HG02970 (cell line): ENCODE measurements around the gene CACNA1F.

ENCODE experiments used
- ATAC-seq: cut with Tn5 transposase; IDR thresholded peaks from one replicate; pipeline ENCODE4 v1.9.1; 2021; ENCODE audit warnings: mild to moderate bottlenecking, moderate library complexity, moderate number of reproducible peaks; ENCODE audit not compliant: unreplicated experiment, low FRiP score

The CACNA1F gene

DNA sequence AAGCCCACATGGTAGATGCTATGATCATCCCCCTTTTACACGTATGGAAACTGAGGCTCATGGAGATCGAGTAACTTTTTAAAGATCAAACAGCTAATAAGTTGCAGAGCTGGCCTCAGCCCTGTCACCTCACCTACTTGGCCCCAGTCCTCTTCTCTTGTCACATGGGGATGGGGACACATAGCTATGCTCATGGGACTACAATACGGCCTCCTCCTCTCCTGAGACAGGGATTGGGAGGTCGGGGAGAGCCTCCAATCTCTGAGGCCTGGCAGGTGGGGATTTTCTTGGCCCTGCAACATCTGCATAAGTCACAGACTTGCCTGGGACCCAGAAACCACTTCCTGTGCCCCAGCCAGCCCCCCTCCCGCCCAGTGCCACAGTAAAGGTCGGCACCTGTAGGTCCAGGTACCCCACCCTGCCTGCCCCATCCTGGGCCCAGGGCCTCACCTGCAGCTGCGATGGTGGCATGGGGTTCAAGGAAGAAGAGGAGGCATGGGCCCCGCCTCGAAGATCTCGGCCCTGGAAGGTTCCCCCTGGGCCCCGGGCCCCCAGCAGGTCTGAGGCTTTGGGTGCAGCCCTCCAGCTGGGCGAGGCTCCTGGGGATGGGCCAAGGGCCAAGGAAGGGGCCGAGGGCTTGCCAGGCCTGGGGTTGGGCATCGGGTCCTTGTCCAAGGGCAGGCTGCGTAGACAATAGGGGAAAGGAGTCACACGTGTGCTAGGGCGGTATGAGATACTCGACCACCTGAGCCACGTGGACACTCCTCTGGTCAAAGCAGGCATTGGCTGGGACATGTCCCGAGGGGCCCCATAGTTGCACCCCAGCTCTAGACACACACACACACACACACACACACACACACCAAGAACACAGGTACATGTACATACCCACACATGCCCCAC lies 25.0 kb upstream of the CACNA1F start:
- no peak for ATAC-seq

DNA sequence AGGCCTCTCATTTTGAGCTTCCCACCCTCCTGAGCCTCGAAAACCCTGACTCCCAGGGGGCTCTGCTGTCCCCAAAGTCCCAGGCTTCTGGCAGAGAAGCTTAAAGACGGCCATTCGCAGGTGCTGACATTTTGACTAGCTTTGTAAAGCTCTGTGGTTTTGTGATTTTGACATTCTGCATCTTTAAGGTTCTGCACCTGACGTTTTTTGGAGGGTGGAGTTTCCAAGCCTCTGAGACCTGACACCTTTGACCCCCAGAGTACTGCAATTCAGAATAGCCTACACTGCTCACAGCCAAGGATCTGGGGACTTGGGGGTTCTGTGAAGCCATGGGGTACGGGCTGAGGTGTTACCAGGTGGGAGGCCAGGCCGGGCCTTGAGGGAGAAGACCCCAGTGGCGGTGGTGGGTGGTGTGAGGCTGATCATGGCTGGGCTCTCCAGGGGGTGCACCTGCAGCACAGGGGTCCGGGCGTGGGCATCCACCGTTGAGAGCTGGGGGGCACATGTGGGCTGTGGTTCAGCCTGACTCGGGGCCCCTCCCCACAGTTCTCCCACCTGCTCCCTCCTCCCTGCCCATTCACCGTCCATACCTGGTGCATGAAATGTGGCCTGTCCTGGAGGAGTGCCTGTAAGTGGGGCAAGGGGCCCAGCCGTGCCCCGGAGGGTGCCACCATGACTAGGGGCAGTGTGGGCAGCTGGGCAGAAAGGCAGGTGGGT lies 24.1 kb upstream of the CACNA1F start:
- no peak for ATAC-seq

DNA sequence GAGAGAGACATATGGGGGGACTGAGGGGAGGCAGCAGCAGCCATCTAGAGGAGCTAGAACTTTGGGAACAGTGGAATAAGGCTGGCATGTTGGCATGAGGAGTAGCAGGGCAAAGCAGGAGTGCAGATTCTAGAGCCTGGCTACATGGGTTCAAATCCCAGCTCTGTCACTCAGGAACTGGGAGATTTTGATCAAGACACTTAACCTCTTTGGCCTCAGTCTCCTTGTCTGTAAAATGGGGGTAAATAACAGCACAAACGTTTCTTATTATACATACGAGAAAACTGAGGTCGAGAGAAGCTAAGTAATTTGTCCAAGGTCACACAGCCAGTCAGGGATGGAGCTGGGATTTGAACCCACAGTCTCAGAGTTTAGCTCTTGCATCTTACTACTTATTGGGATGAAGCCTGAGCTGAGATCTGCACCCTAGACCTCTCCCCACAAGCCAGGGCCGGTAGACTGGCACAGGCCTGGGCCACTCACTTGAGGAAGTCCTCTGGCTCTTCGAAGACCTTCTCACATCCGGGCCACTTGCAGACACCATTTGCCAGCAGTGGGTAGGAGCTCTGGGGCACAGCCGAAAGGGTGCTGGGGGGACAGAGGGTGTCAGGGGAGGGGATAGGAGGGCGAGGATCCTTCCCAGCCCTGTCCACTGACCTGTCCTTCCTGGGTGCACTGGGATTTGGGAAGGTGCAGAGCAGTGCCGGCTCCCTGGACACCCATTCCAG lies 23.3 kb upstream of the CACNA1F start:
- no peak for ATAC-seq

DNA sequence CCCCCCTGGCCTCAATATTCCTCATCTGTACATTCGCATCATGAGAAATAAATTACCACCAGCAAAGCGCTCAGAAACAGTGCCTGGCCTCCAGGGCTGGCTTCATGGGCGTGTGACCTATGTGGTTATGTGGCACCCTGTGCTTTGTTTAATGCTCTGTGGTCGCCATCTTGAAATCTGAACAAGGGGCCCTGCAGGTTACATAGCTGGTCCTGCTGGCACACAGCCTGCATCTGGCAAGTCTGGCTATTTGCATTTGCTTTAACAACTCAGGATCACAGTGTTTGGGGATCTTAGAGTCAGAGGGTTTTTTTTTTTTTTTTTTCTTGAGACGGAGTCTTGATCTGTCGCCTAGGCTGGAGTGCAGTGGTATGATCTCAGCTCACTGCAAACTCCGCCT lies 21.5 kb upstream of the CACNA1F start:
- ATAC-seq: no peak

DNA sequence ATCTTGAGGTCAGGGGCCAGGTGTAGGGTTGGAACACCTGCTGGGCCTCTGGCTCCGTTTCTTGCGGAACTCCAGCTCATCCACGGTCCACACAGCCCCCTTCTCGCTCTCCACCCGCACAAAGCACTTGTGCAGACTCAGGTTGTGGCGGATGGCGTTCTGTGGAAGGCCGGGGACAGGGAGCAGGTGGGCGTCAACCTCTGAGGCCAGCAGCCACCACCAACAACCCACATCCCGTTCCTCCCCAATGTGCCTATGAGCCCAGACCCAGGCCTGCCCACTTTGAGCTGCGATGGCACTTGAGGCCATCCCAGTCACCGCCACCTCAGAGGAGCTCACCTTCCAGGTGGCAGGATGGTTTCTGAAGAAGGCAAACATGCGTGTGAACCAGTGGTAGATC lies 18.2 kb upstream of the CACNA1F start:
- ATAC-seq: no peak

DNA sequence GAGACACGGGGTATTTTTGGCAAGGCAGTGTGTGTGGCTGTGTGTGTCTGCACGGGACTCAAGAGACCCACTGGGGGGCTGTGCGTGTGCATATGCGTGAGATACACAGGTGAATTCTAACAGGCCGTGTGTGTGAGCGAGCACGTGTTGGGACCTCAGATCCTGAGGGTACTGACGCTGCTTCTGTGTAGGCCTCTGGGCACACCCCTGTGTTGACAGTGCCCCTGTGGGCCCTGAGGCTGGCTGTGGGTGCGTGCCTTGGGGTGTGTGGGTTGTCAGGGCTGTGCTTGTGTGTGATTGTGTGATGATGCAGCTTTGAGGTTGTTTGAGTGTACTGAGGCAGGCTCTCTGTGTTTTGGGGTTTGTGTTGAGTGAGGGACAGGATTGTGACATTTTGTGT lies 17.4 kb upstream of the CACNA1F start:
- no peak for ATAC-seq

DNA sequence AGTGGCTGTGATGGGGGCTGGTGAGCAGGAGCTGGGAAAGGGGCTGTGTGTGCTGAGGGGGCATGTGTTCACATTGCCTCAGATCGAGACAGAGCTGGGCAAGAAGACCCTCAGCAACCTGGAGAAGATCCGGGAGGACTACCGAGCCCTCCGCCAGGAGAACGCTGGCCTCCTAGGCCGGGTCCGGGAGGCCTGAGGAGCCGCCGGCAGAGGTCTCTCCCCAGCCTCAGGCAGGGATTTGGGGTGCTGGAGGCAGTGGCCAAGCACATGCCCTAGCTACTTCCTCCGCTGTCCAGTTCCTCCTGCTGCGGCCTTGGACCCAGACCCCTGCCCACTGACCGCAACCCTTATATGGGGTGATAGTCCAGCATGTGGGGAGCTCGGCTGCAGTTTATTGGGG lies 16.9 kb upstream of the CACNA1F start:
- no peak for ATAC-seq

DNA sequence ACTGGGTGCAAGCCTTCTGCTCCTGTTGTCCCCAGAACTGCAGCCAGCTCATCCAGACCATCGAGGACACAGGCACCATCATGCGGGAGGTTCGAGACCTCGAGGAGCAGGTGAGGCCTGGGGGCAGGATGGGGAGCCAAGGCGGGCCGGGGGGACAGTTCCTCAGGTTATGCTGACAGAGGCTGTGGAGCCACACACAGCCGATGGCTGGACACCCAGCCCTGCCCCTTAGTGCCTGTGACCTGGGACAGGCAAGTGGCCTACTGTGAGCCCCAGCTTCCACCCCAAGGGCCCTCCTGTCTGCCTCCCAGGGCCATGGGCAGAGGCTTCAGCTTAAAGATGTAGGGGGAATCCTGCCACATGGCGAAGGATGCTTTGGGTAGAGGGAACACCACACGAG lies 16.5 kb upstream of the CACNA1F start:
- ATAC-seq: no peak

DNA sequence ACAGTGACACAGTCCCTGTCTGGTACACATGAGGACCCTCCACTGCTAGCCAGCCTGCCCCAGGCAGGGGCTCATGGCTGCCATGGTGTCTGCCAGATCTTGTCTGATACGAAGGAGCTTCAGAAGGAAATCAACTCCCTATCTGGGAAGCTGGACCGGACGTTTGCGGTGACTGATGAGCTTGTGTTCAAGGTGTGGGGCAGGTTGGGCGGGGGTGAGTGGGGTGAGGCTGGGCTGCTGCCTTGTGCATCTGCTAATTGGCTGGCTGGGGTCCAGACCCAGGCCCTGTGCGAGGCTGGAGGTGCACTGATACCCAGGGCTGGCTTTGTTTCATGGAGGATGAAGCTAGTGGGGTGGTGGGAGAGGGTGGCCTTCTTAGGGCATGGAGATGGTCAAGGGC lies 15.9 kb upstream of the CACNA1F start:
- ATAC-seq: no peak

DNA sequence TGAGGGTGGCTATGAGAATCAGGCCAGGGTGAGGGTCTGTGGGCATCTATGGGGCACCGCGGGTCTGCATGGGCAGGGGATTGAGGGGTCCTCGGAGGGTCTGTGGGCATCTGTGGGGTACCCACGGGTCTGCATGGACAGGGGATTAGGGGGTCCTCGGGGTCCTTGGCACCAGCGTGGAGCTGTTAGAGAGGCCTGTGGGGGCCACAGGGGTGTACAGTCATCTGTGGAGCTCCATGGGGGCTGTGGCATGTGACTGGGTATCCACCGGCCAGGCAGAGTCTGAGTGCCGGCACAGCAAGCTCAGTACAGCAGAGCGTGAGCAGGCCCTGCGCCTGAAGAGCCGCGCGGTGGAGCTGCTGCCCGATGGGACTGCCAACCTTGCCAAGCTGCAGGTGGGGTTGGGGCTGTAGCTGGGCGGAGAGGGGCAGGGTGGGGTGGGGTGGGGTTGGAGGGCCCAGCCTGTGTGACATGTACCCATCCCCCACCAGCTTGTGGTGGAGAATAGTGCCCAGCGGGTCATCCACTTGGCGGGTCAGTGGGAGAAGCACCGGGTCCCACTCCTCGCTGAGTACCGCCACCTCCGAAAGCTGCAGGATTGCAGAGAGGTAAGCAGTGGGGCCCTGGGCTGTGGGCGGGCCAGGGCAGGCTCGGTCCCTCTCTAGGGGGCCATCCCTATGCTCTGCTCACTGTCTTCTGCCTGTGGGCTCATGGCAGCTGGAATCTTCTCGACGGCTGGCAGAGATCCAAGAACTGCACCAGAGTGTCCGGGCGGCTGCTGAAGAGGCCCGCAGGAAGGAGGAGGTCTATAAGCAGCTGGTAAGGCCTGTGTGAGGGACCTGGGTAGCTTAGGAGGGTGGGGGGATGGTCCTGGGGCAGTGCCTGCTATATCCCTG lies 15.0 kb upstream of the CACNA1F start:
- ATAC-seq: no peak

DNA sequence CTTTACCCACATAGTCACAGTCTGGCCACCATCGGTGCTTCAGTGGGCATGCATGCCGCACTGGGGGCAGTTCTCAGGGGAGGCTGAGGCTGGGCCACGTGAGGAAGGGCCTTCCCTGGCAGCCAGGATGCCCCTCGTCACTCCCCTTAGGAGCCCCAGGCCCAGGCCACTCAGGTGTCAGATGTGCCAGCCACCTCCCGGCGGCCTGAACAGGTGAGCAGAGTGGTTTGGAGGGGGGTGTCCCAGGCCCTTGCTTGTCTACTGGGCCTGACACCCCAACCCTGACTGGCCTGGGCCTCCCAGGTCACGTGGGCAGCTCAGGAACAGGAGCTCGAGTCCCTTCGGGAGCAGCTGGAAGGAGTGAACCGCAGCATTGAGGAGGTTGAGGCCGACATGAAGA lies 14.2 kb upstream of the CACNA1F start:
- ATAC-seq: no peak

DNA sequence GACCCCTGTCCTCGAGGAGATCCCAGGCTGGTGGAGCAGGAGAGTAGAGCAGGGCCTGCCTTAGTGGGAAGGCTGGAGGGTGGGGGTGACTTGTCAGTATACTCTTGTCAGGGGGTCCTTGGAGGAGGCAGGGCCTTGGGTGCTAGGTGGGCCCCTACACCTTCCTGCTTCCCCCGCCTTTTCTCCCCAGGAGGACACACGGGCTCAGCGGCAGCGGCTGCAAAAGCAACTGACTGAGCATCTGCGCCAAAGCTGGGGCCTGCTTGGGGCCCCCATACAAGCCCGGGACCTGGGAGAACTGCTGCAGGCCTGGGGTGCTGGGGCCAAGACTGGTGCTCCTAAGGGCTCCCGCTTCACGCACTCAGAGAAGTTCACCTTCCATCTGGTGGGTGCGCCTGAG lies 13.4 kb upstream of the CACNA1F start:
- ATAC-seq: no peak

DNA sequence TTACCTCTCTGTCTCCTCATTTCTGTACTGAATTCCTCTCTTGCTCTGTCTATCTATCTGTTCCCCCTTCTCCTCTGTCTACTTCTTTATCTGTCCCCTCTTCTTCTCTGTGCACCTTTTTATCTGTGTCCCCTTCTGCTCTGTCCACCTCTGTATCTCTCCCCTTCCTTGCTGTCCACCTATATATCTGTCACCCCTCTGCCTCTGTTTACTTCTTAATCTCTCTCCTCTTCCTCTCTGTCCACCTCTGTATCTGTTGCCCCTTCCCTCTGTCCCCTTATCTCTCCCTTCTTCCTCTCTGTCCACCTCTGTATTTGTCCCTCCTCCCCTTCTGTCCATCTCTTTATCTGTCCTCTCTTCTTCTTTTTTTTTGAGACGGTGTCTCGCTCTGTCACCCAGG lies 11.1 kb upstream of the CACNA1F start:
- no peak for ATAC-seq

DNA sequence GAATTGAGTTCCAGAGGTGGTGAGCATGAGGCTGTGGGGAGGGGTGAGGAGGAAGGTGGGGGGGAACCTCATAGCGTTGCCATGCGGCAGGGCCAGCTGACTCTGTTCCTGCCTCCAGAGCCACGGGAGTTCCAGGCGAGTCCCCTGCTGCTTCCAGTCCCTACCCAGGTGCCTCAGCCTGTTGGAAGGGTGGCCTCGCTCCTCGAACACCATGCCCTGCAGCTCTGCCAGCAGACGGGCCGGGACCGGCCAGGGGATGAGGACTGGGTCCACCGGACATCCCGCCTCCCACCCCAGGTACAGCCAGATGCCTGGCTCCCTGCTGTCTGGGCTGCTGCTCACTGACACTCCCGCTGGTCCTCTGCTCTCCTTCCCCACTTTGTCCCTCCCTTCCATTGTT lies 10.0 kb upstream of the CACNA1F start:
- ATAC-seq: no peak

DNA sequence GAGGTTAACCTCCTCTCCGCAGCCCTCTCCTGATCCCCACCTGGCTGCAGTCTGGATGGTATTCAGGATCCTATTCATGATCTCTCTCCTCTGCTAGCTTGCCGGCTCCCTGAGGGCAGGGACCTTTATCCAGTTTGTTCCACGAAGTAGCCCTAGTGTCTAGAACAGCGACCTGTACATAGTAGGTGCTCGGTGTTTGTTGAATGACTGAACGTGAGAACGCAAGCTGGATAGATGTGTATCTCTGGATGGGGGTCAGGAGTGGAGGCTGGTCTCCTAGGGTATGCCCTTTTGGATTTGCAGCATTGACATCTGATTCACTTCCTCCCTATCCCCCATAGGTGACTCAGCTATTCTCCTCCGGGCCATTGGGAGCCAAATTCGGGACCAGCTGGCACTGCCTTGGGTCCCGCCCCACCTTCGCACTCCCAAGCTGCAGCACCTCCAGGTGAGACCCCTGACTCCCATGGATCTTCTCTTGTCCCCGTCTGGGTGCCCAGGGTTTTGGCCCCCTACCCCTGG lies 9.5 kb upstream of the CACNA1F start:
- ATAC-seq: no peak

DNA sequence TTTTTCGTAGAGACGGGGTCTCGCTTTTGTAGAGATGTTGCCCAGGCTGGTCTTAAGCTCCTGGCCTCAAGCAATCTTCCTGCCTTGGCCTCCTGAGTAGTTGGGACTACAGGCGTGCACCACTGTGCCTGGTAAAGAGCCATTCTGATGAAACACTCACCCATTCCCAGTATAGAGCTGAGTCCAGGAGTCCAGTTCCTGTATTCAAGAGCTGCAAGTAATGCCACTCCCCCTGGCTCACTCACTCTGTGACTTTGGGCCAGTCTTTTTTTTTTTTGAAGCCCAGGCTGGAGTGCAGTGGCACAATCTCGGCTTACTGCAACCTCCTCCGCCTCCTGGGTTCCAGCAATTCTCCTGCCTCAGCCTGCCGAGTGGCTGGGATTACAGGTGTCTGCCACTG lies 5.6 kb upstream of the CACNA1F start:
- ATAC-seq: no peak

DNA sequence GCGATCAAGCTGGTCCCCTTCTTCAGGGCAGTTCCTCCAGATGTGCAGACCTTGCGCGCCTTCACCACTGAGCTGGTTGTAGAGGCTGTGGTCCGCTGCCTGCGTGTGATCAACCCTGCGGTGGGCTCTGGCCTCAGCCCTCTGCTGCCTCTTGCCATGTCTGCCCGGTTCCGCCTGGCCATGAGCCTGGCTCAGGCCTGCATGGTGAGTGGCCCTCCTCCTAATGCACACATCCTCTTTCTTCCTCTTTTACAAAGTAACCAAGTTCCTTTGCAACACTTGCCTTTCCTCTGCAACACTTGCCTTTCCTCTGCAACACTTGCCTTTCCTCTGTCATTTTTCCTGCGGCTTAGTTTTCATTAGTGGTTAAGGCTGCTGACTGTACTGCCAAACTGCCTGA lies 3.9 kb upstream of the CACNA1F start:
- no peak for ATAC-seq

DNA sequence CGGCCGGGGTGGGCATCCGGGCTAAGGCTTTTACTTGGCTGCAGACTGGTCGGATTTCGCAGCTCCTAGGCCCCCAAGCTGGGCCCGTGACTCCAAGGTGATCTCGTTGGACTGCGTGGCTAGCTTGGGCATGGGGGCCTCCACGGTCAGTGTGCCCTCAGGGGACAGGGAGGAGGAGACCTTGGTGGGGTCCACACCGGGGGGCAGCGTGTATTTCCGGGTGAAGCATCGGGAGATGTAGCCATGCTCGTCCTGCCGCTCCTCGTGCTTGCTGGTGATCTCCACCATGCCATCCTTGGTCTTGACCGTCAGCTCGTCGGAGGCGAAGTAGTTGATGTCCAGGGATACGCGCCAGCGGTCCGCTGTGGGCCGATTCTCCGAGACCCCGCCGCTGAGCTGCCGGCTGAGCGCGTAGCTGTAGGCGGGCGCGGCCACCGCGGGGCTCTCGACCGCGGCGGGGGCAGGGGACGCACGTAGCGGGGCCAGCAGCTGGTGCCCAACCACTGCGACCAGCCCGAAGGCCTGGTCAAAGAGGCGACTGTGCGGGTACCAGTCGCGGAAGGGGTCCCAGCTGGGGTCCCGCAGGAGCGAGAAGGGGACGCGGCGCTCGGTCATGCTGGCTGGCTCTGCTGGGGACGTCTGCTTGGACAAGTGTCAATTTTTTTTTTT lies 881 bp upstream of the CACNA1F start:
- no peak for ATAC-seq

DNA sequence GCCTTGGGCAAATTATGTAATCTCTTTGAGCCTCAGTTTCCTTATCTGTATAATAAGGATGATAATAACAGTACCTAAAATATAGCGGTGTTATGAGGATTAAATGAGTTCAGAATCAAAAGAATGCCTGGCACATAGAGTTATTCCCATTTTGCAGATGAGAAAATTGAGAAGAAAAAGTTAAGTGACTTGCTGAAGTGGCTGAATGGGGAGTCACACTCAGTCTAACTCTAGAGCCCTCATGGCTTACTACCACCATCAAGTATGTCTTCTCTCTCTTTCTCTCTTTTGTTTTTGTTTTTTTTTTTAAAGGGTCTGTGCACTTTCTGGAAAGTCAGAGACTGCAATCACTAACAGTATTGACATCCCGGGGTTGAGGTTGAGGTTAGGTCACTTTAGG lies 615 bp downstream of the CACNA1F start:
- no peak for ATAC-seq
